ENCODE measurements around the gene RNF141.

RNF141 gene

DNA sequence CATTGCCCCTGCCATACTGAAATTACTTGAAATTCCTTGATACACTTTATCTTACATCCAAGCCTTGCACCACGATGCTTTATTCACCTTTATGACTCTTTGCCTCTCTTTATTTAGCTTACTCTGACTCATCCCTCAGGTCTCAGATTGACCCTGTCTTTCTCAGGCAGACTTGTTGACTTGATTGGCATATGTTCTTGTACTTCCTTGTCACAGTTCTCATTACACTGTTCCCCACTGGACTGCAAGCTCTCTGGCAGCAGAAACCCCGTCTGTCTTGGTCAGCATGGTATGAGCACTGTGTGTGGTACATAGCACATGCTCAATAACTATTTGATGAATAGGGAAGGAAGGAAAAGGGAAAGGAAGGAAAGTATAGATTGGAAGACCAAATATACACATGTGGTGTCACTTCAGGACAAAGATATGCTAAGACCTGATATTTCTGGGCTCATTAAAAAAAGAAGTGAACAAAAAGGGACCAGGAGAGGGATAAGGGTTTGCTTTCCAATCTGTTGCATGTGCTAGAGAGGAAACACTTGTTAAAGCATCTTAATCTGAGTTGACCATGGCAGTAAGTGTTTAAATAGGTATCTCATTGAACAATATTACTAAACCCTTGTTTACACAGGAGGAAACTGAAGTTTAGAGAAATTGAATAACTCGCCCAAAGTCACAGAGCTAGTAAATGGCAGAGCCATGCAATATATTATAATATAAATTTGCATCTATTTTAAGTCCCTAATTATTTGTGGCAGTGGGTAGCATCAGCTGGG lies 20.2 kb upstream of the RNF141 start:
- no peak for DNase-seq

DNA sequence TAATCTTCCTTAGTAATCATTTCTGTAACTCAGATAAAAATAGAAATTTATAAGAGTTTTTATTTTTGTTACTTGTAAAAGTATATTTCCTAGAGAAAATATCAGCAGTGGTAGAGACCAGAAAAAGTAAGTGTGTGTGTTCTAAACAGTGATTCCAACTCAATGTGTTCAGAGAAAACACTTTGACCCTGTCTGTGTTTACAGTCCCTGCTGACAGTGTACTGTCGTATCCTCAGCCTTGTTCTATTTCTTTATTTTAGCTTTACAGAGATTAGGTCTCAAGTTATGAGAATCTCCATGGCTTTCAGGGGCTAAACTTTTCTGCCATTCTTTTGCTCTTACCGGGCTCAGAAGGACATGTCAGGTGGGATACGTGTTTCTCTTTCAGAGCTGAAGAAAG lies 17.3 kb upstream of the RNF141 start:
- no peak for DNase-seq

GRCh38 chr11:10556590-10556989 lies 15.6 kb upstream of the RNF141 start:
- DNase-seq: no peak

GRCh38 chr11:10551845-10552352 lies 10.9 kb upstream of the RNF141 start:
- no peak for DNase-seq

GRCh38 chr11:10551290-10551592 lies 10.3 kb upstream of the RNF141 start:
- DNase-seq: no peak

GRCh38 chr11:10550503-10551289 lies 9.7 kb upstream of the RNF141 start:
- no peak for DNase-seq

- no peak for DNase-seq
Observed at GRCh38 chr11:10544491-10545465, 3.8 kb upstream of the RNF141 start.

DNA sequence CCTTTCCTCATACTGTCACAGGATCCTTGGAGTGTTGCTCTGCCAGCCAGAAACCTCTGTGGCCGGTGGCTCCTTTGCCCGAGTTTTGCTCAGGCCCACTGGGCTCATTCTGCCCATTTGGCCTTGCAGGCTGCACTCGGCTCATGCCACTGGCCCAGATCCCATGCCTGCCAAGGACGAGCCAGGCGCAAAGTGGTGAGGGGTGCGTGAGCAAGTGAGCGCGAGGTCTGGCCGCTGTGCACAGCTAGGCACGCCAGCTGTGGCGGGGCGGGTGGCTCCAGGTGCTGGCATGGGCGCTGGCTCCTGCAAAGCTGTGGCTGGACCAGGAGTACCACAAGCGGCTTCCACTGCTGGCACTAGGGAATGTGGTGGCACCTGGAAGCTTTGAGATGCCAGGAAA lies 2.8 kb upstream of the RNF141 start:
- no peak for DNase-seq

DNA sequence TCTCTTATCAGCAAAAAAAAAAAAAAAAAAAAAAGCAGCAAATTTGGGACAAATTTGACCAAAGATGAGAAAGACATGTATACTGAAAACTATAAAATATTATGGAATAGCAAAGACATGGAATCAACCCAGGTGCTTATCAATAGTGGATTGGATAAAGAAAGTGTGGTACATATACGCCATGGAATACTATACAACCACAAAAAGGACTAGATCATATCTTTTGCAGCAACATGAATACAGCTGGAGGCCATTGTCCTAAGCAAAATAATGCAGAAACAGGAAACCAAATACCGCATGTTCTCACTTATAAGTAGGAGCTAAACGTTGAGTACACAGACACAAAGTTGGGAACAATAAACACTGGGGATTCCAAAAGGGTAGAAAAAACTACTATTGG lies 1.8 kb upstream of the RNF141 start:
- no peak for DNase-seq

DNA sequence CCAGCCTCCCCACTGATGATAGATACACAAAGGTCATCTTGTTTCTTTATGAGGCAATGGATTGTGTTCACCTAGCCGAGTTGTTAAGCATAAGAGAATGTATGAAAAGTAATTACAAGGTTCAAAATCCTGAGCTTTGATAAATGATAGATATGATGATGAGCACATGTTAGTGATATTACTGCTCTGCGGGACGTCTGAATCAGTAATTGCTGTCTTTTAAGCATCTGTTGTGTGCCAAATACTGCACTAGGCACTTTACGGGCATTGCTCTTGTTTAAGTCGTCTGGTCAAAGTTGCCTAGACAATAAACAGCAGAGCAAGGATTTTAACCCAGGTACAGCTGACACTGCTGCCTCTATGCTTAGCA lies 559 bp upstream of the RNF141 start:
- DNase-seq: no peak

DNA sequence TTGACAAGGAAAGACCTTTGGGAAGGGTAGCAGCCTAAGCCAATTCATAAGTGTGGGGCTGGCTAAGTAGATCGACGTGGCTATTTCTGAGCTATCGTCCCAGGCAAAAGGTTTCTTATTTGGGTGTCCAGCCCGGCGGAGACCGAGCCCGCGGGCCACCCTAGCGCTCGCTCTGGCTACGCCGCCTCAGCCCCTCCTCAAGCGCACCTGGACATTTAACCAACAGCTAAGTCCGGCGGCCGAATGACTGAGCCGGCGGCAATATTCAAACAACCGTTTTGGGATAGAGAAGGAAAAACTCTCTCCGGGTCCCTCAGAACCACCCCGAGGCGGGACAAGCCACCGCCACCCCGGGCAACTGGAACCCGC lies 457 bp downstream of the RNF141 start:
- DNase-seq: no peak

GRCh38 chr11:10539339-10539738 lies 1.6 kb downstream of the RNF141 start:
- no peak for DNase-seq

- no peak for DNase-seq
Observed at GRCh38 chr11:10538924-10539323, 2.1 kb downstream of the RNF141 start.

- no peak for DNase-seq
Observed at GRCh38 chr11:10537600-10537999, 3.4 kb downstream of the RNF141 start.

GRCh38 chr11:10534316-10534715 lies 6.7 kb downstream of the RNF141 start:
- DNase-seq: peak; percentile 15

DNA sequence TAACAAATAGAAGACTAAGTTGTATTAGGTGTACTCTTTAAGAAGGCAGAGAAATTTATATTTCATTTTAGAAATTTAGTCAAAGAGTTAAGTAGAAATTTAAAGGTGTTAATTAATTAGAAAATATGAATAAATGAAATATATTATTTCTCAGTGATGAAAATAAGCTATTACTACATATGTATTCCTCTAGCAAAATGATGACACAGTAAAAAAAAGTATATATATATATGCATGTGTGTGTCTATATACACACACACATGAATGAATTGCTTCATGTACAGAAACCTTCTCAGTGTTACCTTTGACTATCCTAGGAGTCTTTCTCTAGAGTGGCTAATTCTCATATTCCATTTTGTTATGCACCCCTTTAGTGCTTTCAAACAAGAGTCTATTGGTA lies 7.7 kb downstream of the RNF141 start:
- no peak for DNase-seq

- DNase-seq: no peak
Observed at GRCh38 chr11:10532526-10532925, 8.5 kb downstream of the RNF141 start.

GRCh38 chr11:10529279-10529678 lies 11.7 kb downstream of the RNF141 start:
- no peak for DNase-seq

- DNase-seq: no peak
Observed at GRCh38 chr11:10528121-10528520, 12.9 kb downstream of the RNF141 start.

DNA sequence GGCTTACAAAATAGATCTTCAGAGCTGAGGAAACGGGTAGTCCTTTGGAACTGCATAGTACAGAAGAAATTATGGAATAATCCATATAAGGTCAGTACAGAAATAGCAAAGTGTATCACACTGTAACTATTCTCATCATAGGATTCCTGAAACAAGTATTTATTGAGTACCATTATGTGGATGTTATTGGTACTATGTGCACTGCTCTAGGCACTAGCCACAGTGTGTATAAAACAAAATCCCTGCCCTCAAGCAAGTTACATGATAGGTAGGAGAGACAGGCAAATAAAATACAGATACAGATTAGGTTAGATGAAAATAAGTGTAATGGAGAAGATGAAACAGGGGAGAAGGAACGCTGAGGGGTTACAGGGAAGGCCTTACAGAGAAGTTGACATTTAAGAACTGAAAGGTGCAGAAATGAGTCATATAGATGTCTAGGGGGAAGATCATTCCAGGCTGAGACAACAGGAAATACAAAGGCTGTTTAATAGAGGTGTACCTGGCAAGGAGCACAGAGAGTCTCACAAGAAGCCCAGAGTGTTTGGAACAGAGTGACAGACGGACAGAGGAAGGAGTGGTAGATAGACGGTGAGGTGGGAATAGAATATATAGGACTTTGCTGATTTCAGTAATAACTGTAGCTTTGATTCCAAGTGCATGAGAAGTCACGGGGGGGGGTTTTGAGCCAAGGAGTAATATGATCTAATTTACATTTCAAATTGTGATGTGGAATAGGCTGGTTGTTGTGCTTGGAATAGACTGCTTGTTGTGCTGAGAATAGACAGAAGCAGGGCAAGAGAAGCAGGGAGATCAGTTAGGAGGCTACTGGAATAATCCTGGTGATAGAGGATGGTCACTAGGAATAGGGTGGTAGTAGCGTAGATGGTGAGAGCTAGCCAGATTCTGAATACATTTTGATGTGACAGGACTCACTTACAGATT lies 13.7 kb downstream of the RNF141 start:
- no peak for DNase-seq

DNA sequence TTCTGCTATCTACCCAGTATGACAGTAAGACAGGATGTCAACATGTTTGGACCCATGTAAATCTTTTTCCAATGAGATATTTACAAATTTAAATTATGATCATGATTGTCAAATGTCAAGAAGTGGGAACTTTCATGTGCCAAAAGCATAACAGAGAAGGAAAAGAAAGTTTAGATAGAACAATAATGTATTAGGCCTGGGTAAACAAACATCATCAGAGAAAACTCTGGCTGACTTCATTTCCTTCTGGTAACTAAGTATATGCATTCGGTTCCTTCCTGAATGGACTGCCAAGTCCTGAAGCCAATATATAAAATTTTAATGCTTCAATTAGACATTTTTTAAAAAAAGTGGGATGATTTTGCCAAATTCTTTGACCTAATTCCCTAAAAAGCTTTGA lies 16.5 kb downstream of the RNF141 start:
- no peak for DNase-seq

DNA sequence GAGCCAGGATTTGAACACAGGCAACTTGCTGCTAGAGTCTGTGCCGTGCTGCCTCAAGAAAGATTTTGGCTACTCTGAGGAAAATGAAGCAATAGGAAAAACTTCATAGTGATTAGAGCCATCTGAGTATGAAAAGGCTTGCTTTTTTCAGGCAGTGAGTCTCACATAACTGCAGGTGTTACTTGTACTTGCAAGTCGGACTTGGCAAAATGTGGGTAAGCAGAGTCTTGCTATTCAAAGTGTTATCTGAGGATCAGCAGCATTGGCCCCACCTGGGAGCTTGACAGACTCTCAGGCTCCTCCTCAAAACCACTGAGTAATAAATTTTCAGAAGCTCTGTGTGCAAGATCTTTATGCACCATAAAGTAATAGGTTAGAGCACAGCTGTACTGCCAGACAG lies 18.1 kb downstream of the RNF141 start:
- no peak for DNase-seq

Data from GDM1 (cell line).